Activated effector memory CD4-positive, alpha-beta T cell treated with Interleukin-2 at 50 U/mL for 16 hours (primary cell): ENCODE data around the gene ABCC11.

Experiments
- DNase-seq: peaks from one replicate; pipeline ENCODE4 v3.0.0-alpha.2; 2020

ABCC11 gene

GRCh38 chr16:48157794-48158193 lies 89.5 kb downstream of the ABCC11 start:
- no peak for DNase-seq

DNA sequence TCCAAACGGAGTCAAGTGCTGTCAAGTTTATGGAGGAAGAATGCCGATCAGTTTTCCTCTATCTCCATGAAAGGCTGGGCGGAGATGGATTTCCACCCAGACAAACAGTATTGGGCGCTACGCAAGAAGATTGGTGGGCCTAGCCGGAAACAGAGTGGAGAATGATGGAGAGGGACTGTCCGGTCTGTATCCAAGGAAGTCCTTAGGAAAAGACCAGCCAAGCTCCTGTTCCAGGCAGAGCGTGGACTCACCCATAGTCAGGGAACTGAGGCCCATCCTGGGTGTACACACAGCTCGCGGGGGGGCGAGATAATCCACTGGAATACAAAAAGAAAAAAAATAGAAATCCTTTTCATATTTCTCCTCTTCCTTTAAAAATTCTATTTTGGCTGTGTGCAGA lies 90.0 kb downstream of the ABCC11 start:
- no peak for DNase-seq

DNA sequence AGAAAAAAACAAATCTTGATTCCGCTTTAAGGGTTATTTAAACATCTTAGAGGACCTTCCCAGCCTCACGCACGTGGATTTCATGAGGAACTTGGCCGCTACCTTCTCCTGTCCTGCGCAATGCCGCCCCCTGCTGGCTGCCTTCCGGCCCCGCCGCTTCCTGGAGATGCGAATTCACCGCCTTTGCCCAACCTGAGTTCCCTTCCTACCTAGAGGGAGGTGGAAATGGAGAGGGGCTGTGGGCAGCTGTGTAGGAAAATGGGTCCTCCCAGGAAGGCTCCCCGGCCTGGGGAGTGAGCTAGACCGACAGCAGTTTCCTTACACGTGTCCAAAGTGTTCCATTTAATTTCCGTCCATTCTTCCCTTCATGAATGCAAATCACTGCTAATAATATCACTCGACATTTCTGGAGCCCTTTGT lies 90.5 kb downstream of the ABCC11 start:
- peak; percentile 65 for DNase-seq

- DNase-seq, result no peak
Measured at GRCh38 chr16:48155926-48156789, 91.2 kb downstream of the ABCC11 start, which contains the start of gene ABCC12. Gene ABCC12 (minus strand): TSS chr16:48155993. CDS start chr16:48146424, 9,569 bp downstream.

DNA sequence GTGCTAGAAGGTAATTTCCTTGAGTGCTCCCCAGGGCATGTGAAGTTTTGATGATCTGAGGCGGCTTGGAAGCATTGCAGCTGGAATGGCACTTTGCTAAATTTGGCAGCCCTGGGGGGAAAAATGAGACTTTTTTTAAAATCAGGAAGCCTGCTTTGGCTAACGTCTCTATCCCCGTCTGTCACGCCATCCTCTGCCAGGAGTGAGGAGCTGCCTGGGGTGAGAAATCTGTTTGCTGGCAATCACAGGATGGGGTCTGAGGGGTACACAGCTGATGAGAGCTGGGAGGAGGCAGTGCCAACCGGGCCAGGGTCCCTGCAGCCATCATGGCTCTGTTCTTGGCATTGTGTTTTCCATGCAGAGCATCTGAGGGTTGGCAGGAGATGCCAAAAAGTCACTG lies 93.6 kb downstream of the ABCC11 start:
- DNase-seq, result no peak

DNA sequence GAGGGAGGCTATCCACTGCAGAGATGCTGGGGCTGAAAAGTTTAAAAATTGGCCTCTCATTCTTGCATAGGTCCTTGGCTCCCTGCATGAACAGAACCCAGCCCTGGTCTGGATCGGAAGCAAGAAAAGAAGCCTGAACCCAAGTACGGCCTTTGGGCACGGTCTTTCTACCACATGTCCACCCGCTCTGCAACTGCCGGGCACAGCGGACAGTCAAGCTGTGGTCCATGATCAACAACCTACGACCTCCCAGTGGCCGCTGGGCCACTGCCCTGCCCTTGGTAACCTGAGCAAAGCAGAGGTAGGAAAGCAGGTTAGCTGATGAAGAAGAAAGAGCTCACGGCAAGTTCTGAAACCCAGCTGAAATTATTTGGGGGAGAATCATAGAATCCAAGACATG lies 95.1 kb downstream of the ABCC11 start:
- DNase-seq, result no peak

DNA sequence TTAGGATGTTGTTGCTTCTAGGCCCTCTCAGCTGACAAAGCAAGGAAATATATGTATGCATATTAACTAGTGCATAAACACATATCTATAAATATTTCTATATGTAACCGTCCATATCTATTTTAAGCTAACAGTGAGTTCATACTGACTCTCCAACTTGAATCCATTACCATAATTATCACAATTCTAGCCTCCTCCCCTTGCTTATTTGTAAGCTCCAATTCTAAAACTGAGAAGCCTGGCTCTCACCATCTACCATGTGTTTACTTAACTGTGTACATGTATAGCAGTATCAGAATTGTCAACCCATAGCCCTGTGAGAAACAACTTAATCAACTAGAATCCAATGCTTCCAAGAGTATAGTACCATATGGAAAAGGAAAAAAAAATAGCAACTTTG lies 96.6 kb downstream of the ABCC11 start:
- DNase-seq, result no peak

DNA sequence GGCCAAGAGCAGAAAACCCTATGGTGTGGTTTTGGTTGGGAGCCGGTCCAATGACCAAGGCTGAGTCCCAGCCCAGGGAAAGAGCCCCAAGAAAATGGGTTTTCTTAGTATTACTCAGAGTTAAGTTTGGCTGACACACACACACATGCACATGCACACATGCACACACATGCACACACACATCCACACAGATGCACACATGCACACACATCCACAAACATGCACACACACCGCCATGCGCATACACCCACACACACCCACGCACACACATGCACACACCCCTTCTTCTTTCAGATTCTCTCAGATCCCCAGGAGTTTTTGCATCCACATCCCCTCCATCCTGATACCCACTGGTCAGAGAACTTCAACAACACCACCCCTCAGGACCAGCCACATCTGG lies 100.6 kb downstream of the ABCC11 start:
- DNase-seq, result no peak

DNA sequence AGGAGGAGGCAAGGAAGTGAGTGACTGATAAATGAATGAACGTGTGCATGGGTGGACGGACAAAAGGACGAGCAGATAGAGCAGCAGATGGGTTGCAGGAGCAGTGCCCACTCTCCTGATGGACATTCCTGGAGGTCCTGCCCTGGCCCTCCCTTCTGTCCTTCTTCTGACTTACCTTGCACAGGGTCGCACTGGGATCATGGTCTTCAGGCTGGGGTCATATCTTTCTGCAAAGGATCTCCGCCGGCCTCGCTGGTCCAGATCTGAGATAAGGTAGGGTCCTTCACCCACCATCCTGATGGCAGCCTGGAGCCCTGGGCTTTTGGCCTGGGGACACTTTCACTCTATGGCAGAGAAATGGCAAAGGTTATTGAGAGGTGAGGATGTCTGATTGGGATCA lies 101.2 kb downstream of the ABCC11 start:
- DNase-seq, result no peak

DNA sequence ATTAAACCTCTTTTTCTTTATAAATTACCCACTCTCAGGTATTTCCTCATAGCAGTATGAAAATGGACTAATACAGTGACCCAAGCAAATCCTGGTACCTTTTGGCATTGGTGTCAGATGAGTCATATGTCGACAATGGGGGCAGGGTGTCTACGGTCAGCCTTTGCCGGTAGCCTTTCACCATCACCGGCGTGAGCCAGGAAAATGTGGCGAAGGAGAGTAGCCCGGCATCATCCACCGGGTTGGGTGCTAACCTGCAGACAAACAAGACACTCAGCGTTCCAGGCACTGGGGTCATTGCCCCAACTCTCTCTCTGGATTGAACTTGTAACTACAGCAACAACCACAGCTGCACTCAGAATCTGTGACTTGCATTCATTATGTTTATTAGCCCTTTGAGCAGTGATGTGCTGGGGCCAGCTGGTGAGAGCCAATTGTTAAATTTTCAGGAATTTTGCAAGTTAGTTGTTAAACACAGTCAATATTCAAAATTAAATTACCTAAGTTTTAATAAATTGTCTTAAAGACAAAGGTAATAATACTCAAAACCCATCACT lies 103.4 kb downstream of the ABCC11 start:
- DNase-seq, result no peak

DNA sequence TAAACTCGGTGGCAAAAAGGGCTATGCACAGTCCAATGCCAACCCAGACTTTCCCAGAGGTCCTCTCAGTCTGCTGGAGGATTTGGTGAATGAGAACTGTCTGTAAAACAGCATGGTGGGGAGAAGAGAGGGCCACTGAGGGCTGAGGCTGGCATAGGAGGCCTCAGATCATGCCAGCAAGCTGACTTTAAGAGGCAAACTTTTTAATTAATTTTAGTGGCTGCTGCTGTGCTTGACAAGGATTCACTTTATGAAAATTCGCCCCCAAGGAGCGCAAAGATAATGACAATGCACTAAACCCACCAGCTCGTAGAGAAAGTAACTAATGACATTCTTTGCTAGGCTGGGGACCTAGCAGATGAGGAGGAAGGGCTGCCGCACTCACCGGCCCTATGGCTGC lies 106.5 kb downstream of the ABCC11 start:
- no peak for DNase-seq

GRCh38 chr16:48139517-48139916 lies 107.8 kb downstream of the ABCC11 start:
- no peak for DNase-seq

DNA sequence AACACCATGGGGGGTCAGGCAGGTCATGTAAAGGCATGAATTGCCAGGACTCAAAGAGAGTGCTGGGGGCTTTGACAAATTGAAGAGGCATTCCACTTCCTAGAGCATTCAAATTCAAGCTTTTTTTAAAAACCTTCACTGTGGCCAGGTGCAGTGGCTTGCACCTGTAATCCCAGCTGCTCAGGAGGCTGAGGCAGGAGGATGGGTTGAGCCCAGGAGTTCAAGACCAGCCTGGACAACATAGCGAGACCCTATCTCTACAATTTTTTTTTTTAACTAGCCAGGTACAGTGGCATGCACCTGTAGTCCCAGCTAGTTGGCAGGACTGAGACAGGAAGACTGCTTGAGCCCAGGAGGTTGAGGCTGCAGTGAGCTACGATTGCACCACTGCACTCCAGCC lies 108.8 kb downstream of the ABCC11 start:
- no peak for DNase-seq

DNA sequence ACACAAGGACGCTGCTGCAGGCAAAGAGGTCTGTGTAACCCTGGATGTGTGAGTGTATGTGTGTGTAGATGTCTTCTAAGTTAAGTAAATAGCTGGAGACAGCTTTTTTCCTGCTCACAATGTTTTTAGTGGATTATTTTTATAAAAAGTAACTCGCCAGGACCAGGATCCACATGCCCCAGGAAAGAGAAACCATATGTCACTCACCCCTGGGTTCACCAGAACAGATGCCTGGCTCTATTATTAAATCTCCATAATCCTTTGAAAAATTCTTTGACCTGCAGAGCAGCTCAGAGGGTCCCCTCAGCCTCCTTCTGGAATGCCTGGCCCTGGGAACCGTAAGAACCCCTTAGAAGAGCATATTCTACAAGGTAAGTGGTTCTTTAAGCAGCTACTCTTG lies 109.5 kb downstream of the ABCC11 start:
- DNase-seq, result no peak

GRCh38 chr16:48136547-48137360 lies 110.6 kb downstream of the ABCC11 start:
- DNase-seq, result no peak

DNA sequence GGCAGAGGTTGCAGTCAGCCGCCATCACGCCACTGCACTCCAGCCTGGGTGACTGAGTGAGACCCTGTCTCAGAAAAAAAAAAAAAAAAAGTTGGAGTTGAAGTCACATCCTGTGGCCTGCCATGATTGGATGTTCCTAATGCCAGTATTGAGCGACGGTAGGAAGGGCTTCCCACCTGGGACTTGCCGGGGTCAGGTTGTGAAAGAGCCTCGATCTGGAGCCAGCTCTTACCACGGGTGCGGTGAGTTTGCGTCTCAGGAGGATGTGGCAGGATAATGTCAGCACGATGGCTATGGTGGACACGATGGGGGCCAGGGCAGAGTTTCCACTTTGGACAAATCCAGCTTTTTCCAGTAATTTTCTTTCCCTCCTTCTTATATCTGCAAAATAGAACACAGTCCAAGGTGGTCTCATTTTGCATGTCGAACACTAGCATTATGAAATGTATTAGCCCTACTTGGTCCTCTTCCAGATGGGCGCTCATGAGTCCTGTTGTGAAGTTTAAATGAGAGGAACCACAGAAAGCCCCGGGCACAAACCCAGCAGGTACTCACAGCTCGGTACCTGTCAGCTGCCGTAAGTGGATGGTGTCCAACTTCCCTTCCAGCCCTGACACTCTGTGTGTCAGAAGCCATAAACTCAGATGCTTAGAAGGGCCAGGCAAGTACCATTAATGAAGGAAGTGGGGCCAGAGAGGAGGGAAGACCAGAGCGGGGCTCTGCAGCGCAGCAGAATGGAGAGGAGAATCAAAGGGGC lies 113.7 kb downstream of the ABCC11 start:
- no peak for DNase-seq

DNA sequence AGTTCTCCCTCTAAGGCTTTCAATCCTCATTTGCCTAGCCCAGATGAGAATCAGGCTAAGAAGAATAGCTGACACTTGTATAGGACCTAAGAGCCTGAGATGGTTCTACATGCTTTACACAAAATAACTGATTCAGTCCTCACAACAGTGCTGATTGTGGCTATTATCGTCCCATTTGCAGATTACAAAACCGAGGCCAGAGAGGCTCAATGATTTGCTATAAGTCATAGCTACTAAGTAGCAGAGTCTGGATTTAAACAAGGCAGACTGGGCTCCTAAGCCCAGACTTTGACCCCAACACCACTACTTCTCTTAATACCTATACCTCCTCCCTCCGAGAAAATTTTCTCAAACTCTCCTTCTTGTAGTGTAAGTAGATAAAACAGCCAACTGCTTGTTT lies 114.6 kb downstream of the ABCC11 start:
- no peak for DNase-seq

- no peak for DNase-seq
Measured at GRCh38 chr16:48131201-48131935, 116.0 kb downstream of the ABCC11 start.

DNA sequence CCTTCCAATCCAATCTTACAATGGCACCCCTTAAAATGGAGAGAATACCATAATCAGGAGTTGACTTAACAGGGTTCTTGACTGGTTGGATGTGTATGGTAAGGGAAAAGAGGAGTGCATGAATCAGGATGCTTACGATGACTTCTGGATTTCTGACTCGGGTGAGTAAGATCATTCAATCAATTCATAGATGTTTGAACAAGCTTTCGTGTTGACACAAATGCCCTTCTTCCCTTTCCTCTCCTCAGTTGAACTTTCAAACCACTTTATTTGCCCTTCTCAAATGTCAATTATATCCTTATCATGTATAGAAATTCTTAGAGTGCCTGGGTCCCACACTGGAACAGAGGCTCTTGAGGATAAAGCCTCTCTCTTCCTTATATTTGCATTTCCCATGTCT lies 117.4 kb downstream of the ABCC11 start:
- DNase-seq, result no peak

DNA sequence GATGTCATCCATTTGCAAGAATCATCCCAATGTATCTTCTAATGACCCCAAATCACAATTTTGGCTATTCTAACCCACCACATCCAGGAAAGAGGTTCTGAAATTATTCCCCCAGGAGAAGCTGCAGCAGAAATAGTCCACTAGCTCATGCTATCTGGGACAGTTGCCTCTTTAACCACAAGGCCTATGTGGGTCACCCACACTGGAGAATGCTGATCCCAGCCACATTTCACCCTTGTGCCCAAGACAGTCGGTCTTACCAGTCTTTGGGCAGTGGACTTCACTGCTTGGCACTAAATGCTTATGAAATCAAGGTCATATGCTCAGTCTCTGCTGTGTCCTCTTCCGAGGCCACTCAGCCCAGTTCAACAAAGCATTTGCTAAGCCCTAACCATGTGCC lies 118.6 kb downstream of the ABCC11 start:
- DNase-seq, result no peak

- DNase-seq, result no peak
Measured at GRCh38 chr16:48126801-48127644, 120.3 kb downstream of the ABCC11 start.
